ENCODE measurements around the gene C1orf74.

DNA sequence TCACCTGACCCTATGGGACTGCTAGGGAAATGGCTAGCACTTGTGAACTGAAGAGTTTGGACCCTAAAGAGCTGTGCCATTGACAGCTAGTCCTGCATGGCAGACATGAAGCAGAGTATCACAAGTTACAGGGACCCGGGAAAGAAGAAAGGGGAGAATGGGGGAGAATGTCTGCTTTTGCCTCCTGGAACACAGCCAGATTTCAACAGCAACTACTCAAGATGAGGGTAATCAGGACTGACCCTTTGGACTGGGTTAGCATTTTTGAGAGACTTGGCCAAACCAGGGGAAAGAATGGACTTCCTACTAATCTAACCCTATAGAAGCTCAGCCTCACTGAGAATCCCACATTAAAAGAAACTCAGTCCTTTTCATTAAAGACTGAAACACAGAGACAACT is 34.7 kb upstream of the C1orf74 start:
- TF ChIP-seq SIN3A (IDR thresholded peaks at IDR 0.05; ENCODE audit: low read depth) (no peak), POLR2A (IDR thresholded peaks at IDR 0.05; ENCODE audit: borderline replicate concordance, extremely low read depth, insufficient read depth, insufficient read length) (no peak), EGR1 (IDR thresholded peaks at IDR 0.05; ENCODE audit: low read depth) (no peak)
- TF ChIP-seq, protein P1, sequence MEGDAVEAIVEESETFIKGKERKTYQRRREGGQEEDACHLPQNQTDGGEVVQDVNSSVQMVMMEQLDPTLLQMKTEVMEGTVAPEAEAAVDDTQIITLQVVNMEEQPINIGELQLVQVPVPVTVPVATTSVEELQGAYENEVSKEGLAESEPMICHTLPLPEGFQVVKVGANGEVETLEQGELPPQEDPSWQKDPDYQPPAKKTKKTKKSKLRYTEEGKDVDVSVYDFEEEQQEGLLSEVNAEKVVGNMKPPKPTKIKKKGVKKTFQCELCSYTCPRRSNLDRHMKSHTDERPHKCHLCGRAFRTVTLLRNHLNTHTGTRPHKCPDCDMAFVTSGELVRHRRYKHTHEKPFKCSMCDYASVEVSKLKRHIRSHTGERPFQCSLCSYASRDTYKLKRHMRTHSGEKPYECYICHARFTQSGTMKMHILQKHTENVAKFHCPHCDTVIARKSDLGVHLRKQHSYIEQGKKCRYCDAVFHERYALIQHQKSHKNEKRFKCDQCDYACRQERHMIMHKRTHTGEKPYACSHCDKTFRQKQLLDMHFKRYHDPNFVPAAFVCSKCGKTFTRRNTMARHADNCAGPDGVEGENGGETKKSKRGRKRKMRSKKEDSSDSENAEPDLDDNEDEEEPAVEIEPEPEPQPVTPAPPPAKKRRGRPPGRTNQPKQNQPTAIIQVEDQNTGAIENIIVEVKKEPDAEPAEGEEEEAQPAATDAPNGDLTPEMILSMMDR (IDR thresholded peaks at IDR 0.05 in 2 of 3, conservative IDR thresholded peaks at IDR 0.05 in 1 of 3; ENCODE audit: borderline replicate concordance in 1 of 3, insufficient read depth in 1 of 3, low read depth in 2 of 3, low read length in 2 of 3) = no peak
- TF ChIP-seq, protein P2, sequence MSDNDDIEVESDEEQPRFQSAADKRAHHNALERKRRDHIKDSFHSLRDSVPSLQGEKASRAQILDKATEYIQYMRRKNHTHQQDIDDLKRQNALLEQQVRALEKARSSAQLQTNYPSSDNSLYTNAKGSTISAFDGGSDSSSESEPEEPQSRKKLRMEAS (IDR thresholded peaks at IDR 0.05) = no peak
- TF ChIP-seq, protein P3, sequence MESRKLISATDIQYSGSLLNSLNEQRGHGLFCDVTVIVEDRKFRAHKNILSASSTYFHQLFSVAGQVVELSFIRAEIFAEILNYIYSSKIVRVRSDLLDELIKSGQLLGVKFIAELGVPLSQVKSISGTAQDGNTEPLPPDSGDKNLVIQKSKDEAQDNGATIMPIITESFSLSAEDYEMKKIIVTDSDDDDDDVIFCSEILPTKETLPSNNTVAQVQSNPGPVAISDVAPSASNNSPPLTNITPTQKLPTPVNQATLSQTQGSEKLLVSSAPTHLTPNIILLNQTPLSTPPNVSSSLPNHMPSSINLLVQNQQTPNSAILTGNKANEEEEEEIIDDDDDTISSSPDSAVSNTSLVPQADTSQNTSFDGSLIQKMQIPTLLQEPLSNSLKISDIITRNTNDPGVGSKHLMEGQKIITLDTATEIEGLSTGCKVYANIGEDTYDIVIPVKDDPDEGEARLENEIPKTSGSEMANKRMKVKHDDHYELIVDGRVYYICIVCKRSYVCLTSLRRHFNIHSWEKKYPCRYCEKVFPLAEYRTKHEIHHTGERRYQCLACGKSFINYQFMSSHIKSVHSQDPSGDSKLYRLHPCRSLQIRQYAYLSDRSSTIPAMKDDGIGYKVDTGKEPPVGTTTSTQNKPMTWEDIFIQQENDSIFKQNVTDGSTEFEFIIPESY (IDR thresholded peaks at IDR 0.05; ENCODE audit: extremely low read depth, insufficient replicate concordance, low read length) = no peak
